LNCAP (cell line): Measurements from ENCODE around the gene EPB41L4B.

ENCODE experiments used
- CTCF ChIP-seq: fragments of 450-650 bp; IDR thresholded peaks from 2 replicates; pipeline ENCODE4 v1.5.1; 2017; ENCODE audit warnings: mild to moderate bottlenecking

The EPB41L4B gene

GRCh38 chr9:109304347-109304746 lies 16.5 kb downstream of the EPB41L4B start:
- no peak for TF ChIP-seq CTCF

GRCh38 chr9:109303900-109304299 lies 17.0 kb downstream of the EPB41L4B start:
- TF ChIP-seq CTCF, result no peak

- no peak for TF ChIP-seq CTCF
Measured at GRCh38 chr9:109302606-109303005, 18.3 kb downstream of the EPB41L4B start.

GRCh38 chr9:109301012-109301411 lies 19.8 kb downstream of the EPB41L4B start:
- TF ChIP-seq CTCF, result no peak

- TF ChIP-seq CTCF, result no peak
Measured at GRCh38 chr9:109299891-109300290, 21.0 kb downstream of the EPB41L4B start.

GRCh38 chr9:109297899-109298298 lies 23.0 kb downstream of the EPB41L4B start:
- TF ChIP-seq CTCF, result no peak

GRCh38 chr9:109295221-109296130 lies 25.4 kb downstream of the EPB41L4B start:
- TF ChIP-seq CTCF, result no peak

GRCh38 chr9:109290385-109290784 lies 30.5 kb downstream of the EPB41L4B start:
- TF ChIP-seq CTCF, result no peak
